HL-60 (cell line): ENCODE data around the gene DDIAS.

ENCODE experiments used
- GABPA ChIP-seq: IDR thresholded peaks from 2 replicates; pipeline ENCODE4 v1.6.1; 2012; ENCODE audit warnings: low read depth
- POLR2AphosphoS5 ChIP-seq: IDR thresholded peaks from 2 replicates; pipeline ENCODE4 v1.6.1; 2012; ENCODE audit warnings: low read depth
- SPI1 ChIP-seq: IDR thresholded peaks from 2 replicates; pipeline ENCODE4 v1.6.1; 2012; ENCODE audit warnings: low read depth, mild to moderate bottlenecking, borderline replicate concordance
- TF ChIP-seq, protein P1 (sequence below): IDR thresholded peaks from one replicate; pipeline ENCODE4 v1.5.1; 2011; ENCODE audit warnings: low read length, control low read depth, inconsistent platforms; ENCODE audit not compliant: insufficient read depth
- TF ChIP-seq, protein P2 (sequence below): IDR thresholded peaks from 2 replicates; pipeline ENCODE4 v1.6.1; 2012; ENCODE audit warnings: low read depth; ENCODE audit not compliant: insufficient replicate concordance

DNA sequence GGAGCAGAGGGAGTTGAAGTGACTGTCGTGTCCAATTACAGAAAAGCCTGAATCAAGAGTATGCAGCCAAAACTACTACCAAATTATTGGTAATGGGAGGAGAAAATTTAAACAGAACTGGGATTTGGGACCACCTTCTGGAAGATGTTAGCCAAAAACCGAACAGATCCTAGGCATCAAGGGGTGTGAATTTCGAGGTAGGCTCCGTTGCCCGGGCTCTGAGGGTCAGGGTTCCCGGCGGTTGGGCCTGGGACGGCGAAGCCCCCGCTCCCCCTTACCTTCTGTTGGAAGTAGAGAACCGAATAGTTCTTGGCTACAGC, 1.6 kb upstream of the DDIAS start:
- TF ChIP-seq, protein P1, sequence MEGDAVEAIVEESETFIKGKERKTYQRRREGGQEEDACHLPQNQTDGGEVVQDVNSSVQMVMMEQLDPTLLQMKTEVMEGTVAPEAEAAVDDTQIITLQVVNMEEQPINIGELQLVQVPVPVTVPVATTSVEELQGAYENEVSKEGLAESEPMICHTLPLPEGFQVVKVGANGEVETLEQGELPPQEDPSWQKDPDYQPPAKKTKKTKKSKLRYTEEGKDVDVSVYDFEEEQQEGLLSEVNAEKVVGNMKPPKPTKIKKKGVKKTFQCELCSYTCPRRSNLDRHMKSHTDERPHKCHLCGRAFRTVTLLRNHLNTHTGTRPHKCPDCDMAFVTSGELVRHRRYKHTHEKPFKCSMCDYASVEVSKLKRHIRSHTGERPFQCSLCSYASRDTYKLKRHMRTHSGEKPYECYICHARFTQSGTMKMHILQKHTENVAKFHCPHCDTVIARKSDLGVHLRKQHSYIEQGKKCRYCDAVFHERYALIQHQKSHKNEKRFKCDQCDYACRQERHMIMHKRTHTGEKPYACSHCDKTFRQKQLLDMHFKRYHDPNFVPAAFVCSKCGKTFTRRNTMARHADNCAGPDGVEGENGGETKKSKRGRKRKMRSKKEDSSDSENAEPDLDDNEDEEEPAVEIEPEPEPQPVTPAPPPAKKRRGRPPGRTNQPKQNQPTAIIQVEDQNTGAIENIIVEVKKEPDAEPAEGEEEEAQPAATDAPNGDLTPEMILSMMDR: no peak
- TF ChIP-seq POLR2AphosphoS5: no peak; the same call in 1 of the 2 replicates
- TF ChIP-seq, protein P2, sequence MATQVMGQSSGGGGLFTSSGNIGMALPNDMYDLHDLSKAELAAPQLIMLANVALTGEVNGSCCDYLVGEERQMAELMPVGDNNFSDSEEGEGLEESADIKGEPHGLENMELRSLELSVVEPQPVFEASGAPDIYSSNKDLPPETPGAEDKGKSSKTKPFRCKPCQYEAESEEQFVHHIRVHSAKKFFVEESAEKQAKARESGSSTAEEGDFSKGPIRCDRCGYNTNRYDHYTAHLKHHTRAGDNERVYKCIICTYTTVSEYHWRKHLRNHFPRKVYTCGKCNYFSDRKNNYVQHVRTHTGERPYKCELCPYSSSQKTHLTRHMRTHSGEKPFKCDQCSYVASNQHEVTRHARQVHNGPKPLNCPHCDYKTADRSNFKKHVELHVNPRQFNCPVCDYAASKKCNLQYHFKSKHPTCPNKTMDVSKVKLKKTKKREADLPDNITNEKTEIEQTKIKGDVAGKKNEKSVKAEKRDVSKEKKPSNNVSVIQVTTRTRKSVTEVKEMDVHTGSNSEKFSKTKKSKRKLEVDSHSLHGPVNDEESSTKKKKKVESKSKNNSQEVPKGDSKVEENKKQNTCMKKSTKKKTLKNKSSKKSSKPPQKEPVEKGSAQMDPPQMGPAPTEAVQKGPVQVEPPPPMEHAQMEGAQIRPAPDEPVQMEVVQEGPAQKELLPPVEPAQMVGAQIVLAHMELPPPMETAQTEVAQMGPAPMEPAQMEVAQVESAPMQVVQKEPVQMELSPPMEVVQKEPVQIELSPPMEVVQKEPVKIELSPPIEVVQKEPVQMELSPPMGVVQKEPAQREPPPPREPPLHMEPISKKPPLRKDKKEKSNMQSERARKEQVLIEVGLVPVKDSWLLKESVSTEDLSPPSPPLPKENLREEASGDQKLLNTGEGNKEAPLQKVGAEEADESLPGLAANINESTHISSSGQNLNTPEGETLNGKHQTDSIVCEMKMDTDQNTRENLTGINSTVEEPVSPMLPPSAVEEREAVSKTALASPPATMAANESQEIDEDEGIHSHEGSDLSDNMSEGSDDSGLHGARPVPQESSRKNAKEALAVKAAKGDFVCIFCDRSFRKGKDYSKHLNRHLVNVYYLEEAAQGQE: no peak
- TF ChIP-seq SPI1: no peak
- no peak for TF ChIP-seq GABPA
